Measurements from ENCODE around the gene CRYBA2.

GRCh38 chr2:218992196-218992595 lies 1.0 kb downstream of the CRYBA2 start:
- no peak for TF ChIP-seq EZH2 (IDR thresholded peaks at IDR 0.05; ENCODE audit: low read length, unreplicated experiment)
- TF ChIP-seq CTCF (conservative IDR thresholded peaks at IDR 0.05; ENCODE audit: low read depth, low read length): no peak

Measured in PC-3 (cell line).